OCI-LY1 (cell line): ENCODE measurements around the gene PREB.
"Not testable (repeated sequence)": the region's sequence is repeated elsewhere in the genome, so short reads cannot be mapped to it uniquely, and the experiment has no call there.

ENCODE experiments used
- CTCF ChIP-seq: fragments of 200-600 bp; sonication (generic), shearing (Covaris generic); IDR thresholded peaks from 2 replicates; pipeline ENCODE4 v1.5.1; 2017; ENCODE audit warnings: mild to moderate bottlenecking, antibody characterized with exemption, low read length, moderate library complexity, mixed read lengths
- EZH2 ChIP-seq: fragments of 200-600 bp; sonication (generic), shearing (Covaris generic); IDR thresholded peaks from 2 replicates; pipeline ENCODE4 v1.8.0; 2017; ENCODE audit warnings: borderline replicate concordance, mixed run types, mild to moderate bottlenecking, antibody characterized with exemption, low read length, moderate library complexity, mixed read lengths

- TF ChIP-seq CTCF, EZH2: not testable (repeated sequence)
Measured at GRCh38 chr2:27110603-27111352, 23.7 kb downstream of the PREB start.
